AML-193 (cell line): Measurements from ENCODE around the gene PXDN.
"Not testable (repeated sequence)": the region's sequence is repeated elsewhere in the genome, so short reads cannot be mapped to it uniquely, and the experiment has no call there.

Source experiments
- DNase-seq, 2 experiments: peaks; one replicate each; lab custom pipeline; 2025; lab: John Stamatoyannopoulos, UW

PXDN gene

DNA sequence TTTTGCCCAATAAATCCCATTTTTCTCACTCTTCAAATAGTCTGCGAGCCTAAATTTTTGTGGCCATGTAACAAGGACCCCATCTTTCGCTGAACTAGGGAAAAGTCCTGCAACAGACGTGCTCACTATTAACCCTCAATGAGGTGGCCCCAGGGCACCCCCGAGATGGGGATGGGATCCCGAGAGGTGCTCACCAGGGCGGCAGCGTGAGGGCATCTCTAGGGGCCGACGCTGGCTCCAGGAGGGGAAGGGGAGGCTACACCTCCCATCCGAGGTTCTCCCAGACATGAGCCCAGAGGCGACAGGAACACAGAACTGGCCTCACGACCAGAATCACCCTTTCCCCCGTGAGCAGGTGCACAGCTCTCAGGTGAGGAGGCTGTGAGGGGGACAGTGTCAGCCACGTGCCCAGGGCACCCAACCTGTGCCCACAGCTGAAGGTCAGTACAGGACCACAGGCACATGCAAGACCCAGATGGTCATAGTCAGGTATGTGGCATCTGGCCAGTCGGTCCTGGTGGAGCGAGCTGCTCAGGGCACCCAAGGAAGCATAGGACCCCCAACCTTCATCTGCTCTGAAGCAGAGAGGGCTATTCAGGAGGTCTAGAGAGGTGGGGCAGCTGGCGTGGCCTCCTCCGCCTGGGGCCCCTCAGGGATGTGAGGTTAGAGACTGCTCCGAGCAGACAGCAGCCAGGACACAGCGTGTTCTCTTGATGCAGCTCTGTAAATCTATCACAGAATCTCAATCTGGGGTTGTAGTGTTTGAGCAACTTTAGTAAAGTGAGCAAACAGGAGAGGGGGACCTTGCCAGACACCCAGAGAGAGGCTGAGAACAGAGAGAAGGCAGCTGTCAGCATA lies 62.8 kb downstream of the PXDN start:
- no peak for DNase-seq

DNA sequence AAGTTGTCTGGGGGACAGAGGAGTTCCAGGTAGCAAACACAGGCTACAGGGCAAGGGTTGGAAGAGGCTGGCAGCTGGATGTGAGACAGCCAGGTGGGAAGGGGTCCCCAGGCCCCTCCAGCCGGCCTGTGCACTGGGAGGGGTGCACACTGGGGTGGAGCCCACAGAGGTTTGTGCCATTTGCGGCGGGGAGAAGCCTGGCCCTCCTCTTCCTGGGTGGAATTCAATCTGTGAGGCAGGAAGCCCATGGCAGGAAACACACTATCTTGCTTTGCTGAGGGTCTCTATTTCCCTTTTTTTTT lies 63.3 kb downstream of the PXDN start:
- no peak for DNase-seq

DNA sequence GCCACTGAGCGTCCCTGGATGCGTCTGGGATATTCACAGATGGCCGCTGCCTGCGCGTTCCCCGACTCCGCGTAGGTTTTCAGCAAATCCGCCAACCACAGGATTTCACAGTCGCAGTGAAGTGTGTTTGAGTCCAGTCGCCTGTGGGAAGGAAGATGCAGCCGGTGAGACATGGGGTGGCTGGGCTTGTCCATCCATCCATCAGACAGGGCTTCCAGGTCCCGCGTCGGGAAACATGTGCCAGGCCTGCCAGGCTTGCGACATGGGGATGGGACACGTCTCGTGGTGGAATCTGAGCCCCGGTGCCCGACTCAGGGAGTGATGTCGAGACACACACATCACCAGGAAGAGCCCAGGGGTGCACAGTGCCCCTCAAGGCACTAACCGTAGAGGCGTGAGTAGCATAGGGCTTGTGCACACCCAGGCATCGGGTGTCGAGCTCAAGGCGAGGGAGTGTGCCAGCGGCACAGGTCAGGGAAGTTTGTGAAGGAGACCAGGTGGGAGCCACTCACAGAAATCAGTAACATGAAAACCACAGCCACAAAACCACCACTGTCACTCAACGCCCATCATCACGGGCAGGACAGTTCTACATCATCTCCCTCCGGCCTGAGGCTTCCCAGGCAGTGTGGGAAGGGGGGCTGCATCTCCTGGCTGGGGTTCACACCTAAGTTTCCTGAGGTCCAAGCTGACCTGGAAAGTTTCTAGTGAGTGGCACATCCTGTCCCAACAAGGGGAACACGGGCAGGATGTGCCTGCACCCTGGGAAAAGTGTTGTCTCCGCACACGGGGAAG lies 63.9 kb downstream of the PXDN start:
- DNase-seq, result no peak

DNA sequence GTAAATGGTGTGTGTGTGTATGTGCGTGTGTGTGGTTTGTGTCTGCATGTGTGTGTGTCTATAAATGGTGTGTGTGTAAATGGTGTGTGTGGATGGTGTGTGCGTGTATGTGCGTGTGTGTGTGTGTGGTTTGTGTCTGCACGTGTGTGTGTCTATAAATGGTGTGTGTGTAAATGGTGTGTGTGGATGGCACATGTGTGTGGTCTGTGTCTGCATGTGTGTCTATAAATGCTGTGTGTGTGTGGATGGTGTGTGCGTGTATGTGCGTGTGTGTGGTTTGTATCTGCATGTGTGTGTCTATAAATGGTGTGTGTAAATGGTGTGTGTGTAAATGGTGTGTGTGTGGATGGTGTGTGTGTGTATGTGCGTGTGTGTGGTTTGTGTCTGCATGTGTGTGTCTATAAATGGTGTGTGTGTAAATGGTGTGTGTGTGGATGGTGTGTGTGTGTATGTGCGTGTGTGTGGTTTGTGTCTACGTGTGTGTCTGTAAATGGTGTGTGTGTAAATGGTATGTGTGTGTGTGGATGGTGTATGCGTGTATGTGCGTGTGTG lies 64.8 kb downstream of the PXDN start:
- DNase-seq, result not testable (repeated sequence)

DNA sequence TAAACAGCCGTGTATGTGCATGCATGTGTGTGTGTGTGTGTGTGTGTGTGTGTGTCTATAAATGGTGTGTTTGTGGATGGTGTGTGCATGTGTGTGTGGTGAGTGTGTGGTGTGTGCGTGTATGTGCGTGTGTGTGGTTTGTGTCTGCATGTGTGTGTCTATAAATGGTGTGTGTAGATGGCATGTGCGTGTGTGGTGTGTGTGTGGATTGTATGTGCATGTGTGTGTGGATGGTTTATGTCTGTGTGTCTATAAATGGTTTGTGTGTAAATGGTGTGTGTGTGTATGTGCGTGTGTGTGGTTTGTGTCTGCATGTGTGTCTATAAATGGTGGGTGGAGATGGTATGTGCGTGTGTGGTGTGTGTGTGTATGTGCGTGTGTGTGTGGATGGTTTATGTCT lies 65.2 kb downstream of the PXDN start:
- not testable (repeated sequence) for DNase-seq

DNA sequence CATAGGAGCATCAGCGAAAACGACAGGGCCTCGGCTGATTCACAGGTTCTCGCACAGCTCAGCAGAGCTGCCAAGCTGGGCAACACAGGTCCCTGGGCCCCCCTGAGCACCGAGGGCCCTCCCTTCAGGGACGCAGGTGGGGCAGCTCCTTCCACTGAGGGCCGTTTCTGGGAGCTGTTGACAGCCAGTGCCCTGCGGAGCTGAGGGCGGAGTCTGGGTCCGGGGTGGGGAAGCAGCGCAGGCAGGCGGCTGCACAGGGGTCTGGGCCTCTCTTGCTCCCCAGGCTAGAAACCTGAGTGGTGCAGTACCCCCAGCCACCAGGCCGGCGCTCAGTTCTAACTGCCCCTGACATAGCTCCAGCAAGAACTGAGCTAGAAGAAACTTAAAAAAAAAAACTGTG lies 65.7 kb downstream of the PXDN start:
- no peak for DNase-seq

DNA sequence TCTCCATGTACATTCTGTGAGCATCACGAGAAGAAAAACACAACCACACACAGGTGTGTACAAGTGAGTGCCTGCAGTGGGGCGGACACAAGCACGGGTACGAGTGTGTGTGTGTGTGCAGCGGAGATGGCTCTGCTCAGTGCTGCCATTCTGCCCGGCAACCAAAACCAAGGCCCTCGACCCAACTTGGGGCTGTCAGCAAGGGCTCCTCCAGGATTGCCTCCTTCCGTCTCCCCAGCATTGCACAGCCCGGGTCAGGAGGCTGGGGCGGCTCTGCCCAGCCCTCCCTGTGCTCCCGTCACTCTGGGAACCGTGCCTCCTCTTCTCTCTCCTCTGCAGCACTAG lies 66.5 kb downstream of the PXDN start:
- no peak for DNase-seq

DNA sequence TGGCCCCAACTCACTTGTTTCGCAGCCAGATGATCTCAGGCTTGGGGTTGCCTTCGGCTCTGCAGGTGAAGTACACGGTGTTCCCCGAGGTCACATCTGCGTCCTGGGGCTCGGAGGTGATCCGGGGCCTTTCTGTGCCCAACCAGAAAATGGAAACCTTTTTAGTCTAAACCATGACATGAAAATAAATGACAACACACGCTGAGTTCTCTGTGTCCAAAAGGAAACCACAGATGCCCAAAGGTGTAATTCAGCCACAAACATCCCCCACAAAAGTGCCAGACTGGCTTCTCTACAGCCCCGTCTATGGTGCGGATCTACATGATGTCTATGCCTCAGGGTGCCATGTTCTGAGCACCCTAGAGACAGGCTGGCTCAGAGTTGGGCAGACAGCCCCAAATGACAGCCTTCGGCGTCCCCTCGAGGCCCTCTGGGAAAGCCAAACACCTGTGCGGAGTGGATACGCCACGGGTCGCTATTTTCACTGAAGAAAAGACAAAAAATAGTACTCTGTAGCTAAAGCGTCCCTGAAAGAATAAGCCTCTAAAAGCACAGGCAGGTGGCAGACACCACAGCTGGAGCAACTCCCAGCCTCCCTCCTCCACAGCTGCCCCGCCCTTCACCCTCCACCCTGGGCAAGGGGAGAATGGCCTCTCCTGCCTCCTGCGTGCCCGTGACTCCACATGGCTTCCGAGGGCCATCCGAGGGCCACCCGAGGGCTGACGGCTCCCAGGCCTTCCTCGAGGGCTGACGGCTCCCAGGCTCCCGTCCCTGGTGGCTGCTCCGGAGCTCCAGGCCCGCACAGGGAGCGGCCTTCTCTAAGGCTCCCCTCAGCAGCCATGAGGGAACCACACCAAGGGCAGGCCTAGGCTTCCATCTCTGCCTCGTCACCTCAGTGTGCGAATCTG lies 67.1 kb downstream of the PXDN start:
- DNase-seq, result no peak

DNA sequence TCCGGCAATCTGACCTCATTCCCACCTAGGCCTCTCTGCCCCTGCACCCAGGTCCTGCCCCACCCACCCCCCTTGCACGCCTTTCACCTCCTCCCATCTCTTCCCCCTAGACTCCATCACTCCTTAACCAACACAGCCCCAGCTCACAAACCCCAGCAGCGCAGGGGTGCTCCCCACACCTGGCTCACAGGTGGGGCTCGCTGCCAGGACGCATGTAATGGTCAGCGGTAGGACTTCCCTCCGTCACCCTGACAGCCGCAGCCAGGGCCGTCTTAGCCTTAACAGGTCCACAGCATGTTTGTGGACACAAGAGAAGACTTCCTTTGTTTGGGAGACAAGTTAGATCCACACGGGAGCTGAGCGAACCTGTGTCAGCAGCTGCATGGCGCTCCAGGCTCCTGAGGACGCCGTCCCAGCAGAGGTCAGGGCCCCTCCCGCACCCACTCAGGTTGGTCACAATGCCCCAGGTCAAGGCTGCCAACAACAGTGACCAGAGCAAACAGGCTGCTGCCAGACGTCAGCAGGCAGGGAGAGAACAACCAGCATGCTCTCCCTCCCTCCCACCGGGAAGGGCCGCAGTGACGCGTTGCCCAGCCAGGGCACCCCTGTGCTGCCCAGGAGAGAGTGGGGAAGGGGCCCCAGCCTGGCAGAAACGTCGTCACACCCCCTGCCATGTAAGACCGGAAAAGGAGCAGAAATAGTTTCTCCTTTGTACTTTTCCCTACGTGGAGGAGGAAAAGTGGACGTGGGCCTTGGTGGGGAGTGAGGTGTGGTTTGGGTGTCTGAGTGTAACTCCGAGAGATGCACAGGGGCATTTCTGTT lies 68.0 kb downstream of the PXDN start:
- no peak for DNase-seq

DNA sequence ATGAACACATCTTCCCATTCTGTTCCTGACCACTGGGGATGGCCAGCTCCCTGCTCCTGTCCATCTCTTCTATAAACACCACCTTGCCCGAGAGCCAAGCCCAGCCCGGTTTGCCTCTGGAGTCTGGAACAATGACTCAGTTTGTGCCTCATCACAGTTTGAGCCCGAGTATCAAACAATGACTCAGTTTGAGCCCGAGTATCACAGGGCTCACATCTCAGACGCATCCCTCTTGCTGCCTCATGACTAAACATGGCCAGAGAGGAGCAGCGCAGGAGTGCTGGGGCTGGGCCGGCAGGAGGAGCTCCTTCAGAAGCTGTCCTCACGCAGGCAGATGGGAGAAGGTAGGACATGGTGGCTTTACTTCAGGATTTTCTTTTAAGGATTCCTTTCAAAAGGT lies 68.7 kb downstream of the PXDN start:
- DNase-seq, result no peak

DNA sequence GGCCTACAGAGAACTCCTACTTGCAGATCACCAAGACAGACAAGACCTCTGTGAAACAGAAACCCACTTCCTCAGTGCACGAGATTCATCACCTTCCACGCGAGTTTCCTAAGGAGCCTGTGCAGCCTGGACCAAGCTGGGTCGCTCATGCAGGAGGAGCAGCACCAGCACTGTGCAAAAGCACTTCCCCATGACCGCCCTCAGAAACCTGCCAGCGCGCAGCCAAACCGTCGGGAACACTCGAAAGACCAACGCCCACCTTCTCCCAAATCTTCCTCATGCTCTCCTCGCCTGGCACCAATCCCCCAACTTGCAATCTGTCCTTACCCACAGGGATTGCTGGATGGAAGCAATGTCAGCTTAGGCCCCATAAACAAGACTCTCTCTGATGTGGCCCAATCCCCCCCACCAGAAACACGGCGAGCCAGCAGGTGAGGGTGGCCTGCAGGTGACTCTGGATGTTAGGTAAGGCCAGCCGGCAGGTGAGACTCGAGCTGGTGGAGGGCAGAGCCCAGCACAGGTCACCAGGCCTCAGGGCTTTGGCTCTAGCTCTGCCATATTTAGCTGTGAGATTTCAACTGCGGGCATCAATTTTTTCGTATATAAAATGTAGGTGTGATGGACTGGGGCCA lies 69.4 kb downstream of the PXDN start:
- no peak for DNase-seq

DNA sequence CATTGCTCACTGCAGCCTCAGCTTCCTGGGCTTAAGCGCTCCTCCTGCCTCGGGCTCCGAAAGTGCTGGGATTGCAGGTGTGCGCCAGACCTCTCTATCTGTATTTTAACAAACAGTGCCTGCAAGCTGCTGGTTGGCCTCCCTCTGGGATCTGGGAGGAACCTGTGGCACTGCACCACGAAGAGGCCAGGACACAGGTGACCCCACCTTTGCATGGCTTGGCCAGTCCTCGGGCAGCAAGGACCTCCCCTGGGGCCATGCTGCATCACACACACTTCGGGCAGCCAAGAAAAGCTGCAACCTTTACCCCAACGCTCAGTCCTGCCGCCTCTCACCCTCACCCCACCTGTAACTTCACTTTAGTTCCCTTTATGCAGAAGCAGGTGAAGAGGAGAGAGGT lies 70.0 kb downstream of the PXDN start:
- no peak for DNase-seq

DNA sequence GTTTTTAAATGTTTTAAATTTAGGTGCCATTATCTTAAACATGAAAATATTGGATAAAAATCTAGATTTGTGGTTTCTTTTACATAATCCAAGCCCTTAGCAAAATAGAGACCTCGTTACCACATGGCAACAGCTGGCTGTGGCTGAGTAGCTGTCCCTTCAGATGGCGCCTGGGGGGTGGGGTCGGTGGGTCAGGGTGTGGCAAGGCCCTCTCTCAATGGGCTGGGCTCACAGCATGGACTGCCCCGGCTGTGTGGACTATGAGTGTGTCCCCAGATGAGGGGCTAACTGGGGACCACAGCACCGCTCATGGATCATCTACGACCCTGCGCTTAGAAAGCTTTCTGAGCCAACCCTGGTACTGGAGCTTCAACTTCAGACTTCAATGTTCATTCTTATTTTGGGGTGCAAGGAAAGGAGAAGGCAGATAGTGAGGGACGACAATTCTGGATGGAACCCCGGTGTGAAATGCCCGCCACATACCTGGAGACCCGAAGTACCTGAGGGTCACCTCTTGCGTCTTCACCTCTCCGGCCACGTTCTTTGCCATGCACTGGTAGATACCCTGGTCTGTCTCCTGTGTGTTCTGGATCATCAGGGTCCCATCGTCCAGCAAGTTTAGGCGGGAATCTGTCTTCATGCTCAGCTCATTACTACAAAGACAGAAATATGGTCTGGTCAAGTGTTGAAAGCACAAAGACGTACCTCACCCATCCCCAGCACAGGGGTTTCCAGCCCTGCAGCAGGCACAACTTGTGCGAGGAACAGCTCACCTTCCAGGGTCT lies 71.0 kb downstream of the PXDN start:
- no peak for DNase-seq

DNA sequence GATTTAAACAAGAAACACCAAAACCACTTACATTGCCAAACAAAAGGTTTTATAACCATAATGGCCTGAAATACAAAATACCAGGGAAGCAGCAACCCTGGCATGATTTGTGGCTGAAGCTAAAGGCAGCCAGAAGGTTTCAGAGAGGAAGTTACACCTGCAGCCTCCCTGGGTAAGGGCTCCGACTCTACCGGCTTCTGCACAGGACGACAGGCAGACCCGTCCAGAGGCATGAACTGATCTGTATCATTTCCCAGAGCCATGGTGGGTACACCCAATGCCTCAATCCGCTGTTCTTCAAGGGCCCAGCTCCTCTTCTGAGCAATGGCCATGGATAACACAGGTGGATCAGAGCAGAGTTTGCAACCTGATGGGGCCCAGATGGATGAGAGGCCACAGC lies 71.6 kb downstream of the PXDN start:
- no peak for DNase-seq

DNA sequence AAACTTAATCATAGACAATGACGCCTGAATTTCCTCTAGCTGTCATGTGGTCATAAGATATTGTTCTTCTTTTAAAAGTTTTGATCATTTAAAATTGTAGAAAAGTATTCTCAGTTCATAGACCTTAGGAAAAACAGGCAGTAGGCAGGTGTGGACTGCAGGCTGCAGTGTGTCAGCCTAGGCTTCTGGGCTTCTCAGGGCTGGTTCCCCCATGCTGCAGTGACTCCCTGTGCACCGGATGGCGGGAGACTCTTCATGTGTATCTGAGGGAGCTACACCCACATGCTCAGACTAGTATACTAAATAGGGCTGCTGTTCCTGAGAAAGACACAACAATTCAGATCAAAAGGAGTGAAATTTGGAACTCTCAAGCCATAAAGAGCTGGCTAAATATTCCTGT lies 72.4 kb downstream of the PXDN start:
- DNase-seq, result no peak

DNA sequence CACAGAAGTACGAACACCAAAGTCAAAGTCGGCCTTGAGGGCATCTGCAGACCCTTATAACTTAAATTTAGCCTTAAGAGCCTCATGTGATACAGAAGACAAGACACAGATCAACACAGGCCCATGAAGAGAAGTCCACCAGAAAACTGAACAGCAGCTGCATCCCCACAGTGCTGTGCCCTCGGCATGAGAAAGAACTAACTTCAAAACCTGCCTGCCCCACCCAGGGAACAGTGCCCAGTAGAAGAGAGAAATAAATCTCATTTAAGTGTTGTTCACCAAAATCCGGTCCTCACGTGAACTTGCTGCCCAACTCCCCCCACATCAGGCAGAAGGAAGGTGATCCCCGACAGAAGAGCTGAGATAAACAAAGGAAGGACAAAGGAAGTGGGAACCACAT lies 73.7 kb downstream of the PXDN start:
- no peak for DNase-seq

DNA sequence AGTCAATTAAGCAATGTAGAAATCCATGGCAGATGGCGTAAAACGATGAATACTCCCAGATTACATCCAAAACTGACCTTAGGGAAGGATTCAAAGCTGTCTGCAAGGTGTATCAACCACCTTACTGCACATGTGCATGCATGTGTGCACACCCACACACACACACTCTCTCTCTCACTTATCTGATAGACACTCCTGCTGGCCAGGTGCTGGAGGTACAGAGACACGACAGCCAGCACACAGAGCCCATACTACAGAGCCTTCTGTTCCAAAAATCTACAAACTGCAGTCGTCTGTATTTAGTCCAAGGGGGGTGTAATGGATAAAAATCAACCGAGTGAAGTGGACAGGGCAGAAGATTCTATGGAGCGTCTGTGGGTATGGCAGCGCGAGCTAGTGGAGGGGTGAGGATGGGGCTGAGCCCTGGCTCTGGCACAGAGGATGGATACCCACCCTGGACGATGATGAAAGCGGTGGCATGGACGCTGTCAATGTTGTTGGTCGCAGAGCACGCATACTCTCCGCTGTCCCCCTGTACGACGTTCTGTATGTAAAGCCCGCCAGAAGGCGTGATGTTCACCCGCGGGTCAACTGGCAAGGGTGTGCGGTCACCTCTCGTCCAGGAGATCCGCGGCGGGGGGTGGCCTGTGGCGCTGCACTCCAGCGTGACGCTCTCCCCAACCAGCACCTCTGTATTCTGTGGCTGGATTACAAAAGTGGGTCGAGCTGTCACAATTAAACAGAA lies 78.4 kb downstream of the PXDN start:
- no peak for DNase-seq

DNA sequence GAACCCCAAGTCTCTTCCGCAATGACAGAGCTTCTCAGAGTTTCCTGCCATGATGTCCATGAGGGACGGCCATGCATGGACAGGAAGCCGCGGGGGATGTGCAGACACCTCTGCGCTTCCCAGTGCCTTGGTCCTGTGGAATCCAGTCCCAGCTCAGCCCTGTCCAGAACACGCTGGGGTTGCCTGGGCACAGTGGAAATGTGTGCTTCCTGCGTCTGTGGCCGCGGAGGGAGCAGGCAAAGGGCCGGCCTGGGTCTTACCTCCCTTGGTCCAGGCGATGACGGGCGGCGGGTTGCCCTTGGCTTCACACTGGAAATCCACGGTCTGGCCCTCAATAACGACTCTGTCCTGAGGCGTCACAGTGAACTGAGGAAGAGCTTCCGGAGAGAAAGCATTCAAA lies 79.6 kb downstream of the PXDN start:
- DNase-seq, result no peak

DNA sequence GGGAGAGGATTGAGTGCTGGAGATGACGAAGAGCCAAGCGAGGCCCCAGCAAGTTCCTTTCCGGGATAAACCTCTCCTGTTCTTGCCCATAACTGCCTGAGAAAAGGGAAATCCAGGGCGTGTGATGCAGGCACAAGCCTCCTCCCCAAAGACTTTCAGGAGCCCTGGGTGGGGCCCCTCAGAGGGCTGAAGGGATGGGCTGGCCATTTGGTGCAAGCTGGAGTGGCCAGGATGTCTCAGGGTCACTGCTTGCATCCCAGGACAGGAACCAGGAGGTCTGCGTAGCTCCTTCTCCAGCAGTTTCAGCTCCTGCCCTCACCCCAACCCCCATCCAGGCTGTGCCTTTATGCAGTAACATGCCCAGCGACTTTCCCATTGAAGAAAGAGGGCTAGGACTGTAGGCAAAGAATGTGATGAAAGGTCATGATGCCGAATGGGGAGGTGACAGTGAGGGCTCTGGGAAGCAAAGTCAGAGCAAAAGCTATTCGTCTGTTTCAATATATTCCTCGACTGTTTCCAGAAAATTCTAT lies 80.2 kb downstream of the PXDN start:
- DNase-seq, result no peak
